K562 (cell line): ENCODE measurements around the gene PPIL4. TPM values are rescaled to one million over a fixed set of nuclear protein-coding genes. Genes with fewer than 3 reads are reported as not detected.

ENCODE experiments used
- ARID4B ChIP-seq: sonication (generic); formaldehyde crosslinking; IDR thresholded peaks from 2 replicates; pipeline ENCODE4 v1.8.0; 2022; ENCODE audit warnings: mild to moderate bottlenecking, missing genetic modification reagents
- CBX5 ChIP-seq: IDR thresholded peaks from 2 replicates; pipeline ENCODE4 v1.6.1; 2014; ENCODE audit warnings: low read depth, borderline replicate concordance
- CGGBP1 ChIP-seq: fragments of 250-450 bp; sonication (Bioruptor Pico); IDR thresholded peaks from 2 replicates; pipeline ENCODE4 v1.9.0; 2021; ENCODE audit warnings: mild to moderate bottlenecking
- DNMT1 ChIP-seq: fragments of 450-650 bp; IDR thresholded peaks from 2 replicates; pipeline ENCODE4 v1.6.1; 2016; ENCODE audit warnings: antibody characterized with exemption, mild to moderate bottlenecking
- FOXM1 ChIP-seq, 2 experiments: fragments of 450-650 bp in 1 of 2; sonication (generic) in 1 of 2; formaldehyde crosslinking in 1 of 2; IDR thresholded peaks; 2 replicates each; pipeline versions ENCODE4 v1.6.1 to v1.9.0; 2017 to 2022; ENCODE audit warnings: low read depth in 2 of 2, mild to moderate bottlenecking in 2 of 2, missing genetic modification reagents in 1 of 2, moderate library complexity in 1 of 2
- HDAC3 ChIP-seq: fragments of 450-650 bp; IDR thresholded peaks from 2 replicates; pipeline ENCODE4 v1.6.1; 2018; ENCODE audit warnings: borderline replicate concordance, mild to moderate bottlenecking, moderate library complexity; ENCODE audit not compliant: partially characterized antibody
- L3MBTL2 ChIP-seq: fragments of 450-650 bp; IDR thresholded peaks from 2 replicates; pipeline ENCODE4 v1.6.1; 2016; ENCODE audit warnings: mild to moderate bottlenecking, moderate library complexity
- MLLT1 ChIP-seq, 2 experiments: fragments of 450-650 bp; IDR thresholded peaks; 2 replicates each; pipeline ENCODE4 v1.6.1; 2016
- NR2F6 ChIP-seq: fragments of 450-650 bp; formaldehyde crosslinking; IDR thresholded peaks from 2 replicates; pipeline ENCODE4 v1.4.0; 2020; ENCODE audit warnings: mild to moderate bottlenecking
- PCBP2 ChIP-seq: fragments of 200-400 bp; formaldehyde crosslinking; IDR thresholded peaks from 2 replicates; pipeline ENCODE4 v1.6.1; 2018; ENCODE audit warnings: low read length, low read depth, mild to moderate bottlenecking, moderate library complexity; ENCODE audit not compliant: poor library complexity, severe bottlenecking
- TRIM24 ChIP-seq, 2 experiments: fragments of 450-650 bp; IDR thresholded peaks; 2 replicates each; pipeline ENCODE4 v1.6.1; 2016
- ZNF217 ChIP-seq: sonication (generic); formaldehyde crosslinking; IDR thresholded peaks from 2 replicates; pipeline ENCODE4 v1.8.0; 2022; ENCODE audit warnings: mild to moderate bottlenecking, missing genetic modification reagents
- ZNF311 ChIP-seq: fragments of 250-450 bp; sonication (Bioruptor Pico); IDR thresholded peaks from 2 replicates; pipeline ENCODE4 v1.4.0; 2020; ENCODE audit warnings: mild to moderate bottlenecking, moderate library complexity
- polyA plus RNA-seq, 8 experiments: library from polyadenylated mRNA; depleted of rRNA in 4 of 8; stranded (reverse) in 5 of 8; unstranded in 3 of 8; fragments of >200 nt; fragmentation: Nextera tagmentation in 2 of 8; fragmentation: Illumina TruSeq in 1 of 8; extraction: Ambion mirVana in 2 of 8; extraction: Trizol in 1 of 8; gene quantifications; 2 replicates each; pipeline versions ENCODE4 v1.2.1 to v1.2.3, GENCODE V29; 2011 to 2014; ENCODE audit warnings: inconsistent platforms in 1 of 8, missing spikeins in 1 of 8
- total RNA-seq, 7 experiments: library from RNA; depleted of rRNA in 6 of 7; stranded (reverse); fragments of >200 nt in 6 of 7; fragmentation: Illumina TruSeq in 2 of 7; extraction: Trizol in 2 of 7; gene quantifications; 2 replicates each; pipeline versions ENCODE4 v1.2.1 to v1.2.3, GENCODE V29; 2011 to 2021; ENCODE audit warnings: low replicate concordance in 1 of 7
- TF ChIP-seq, protein P1 (sequence below): fragments of 450-650 bp; IDR thresholded peaks from 2 replicates; pipeline ENCODE4 v1.7.0; 2016; ENCODE audit warnings: borderline replicate concordance
- TF ChIP-seq, protein P2 (sequence below): fragments of 250-450 bp; sonication (Bioruptor Pico); IDR thresholded peaks from 2 replicates; pipeline ENCODE4 v1.5.0; 2021; ENCODE audit warnings: mild to moderate bottlenecking, borderline replicate concordance

The PPIL4 gene
- total and polyA plus RNA-seq, 9 of the 15 experiments (the other 6 are each of a cell fraction or from before 2014, with no cell fraction given): 14.5 to 55.2 (median 45.9) TPM

DNA sequence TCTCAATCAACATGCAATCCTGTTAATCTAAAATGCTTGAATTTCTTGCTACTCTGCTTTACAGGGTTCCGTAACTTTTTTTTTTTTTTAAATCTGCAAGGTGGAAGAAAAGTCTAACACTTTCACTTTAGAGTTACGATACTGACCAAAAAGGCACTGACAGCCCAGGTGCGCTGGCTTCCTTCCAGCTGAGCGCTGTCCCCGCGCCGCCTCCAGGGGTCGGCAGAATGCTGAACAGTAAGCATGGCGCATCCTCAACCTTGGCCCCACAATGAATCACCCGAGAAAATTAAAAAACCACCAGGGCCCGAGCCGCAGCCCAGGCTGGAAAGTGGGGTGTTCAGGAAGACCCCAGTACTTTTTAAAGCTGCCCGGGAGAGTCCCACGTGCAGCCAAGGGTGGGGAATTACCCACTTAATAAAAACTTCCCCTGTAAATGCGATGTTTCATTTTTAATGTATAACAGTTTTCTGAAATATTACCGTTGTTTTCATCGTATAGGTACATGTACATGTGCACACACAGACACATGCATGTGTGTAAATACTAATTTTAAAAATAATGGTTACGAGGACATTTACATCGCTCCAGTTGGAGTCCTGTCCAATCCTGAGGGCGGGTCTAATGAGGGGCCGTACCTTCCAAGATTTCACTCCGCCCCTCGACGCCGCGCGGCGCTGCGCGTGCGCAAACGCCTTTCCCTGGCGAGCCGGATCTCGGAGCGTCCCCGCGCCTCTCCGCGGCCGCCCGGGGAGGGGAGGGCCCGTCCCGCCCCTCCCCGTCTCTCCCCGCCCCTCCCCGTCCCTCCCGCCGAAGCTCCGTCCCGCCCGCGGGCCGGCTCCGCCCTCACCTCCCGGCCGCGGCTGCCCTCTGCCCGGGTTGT is 19.9 kb upstream of the PPIL4 start, which contains the start of gene GINM1 (continued):
- TF ChIP-seq ZNF311 (CRISPR knock-in tag) (no peak), DNMT1 (0 out of 2 replicates have a peak, but pooled peaks have one; percentile 83), MLLT1 (IDR thresholded peaks at IDR 0.05) (0 out of 4 replicates have a peak, but pooled peaks of 1 of the 2 experiments have one; percentile 39), NR2F6 (CRISPR knock-in tag) (no peak), L3MBTL2 (peak; percentile 51; the same call in 1 of the 2 replicates), CGGBP1 (CRISPR knock-in tag) (no peak), ZNF217 (CRISPR knock-in tag) (no peak), FOXM1 (IDR thresholded peaks at IDR 0.05; ENCODE audit: low read depth) (0 out of 2 replicates have a peak, but pooled peaks have one; percentile 39), FOXM1 (CRISPR knock-in tag; IDR thresholded peaks at IDR 0.05; ENCODE audit: low read depth) (no peak), CBX5 (no peak), PCBP2 (no peak), HDAC3 (peak; percentile 62), ARID4B (CRISPR knock-in tag) (peak; percentile 48; the same call in 1 of the 2 replicates), TRIM24 (IDR thresholded peaks at IDR 0.05) (0 out of 4 replicates have a peak, but pooled peaks of 1 of the 2 experiments have one; percentile 25)
- TF ChIP-seq, protein P1, sequence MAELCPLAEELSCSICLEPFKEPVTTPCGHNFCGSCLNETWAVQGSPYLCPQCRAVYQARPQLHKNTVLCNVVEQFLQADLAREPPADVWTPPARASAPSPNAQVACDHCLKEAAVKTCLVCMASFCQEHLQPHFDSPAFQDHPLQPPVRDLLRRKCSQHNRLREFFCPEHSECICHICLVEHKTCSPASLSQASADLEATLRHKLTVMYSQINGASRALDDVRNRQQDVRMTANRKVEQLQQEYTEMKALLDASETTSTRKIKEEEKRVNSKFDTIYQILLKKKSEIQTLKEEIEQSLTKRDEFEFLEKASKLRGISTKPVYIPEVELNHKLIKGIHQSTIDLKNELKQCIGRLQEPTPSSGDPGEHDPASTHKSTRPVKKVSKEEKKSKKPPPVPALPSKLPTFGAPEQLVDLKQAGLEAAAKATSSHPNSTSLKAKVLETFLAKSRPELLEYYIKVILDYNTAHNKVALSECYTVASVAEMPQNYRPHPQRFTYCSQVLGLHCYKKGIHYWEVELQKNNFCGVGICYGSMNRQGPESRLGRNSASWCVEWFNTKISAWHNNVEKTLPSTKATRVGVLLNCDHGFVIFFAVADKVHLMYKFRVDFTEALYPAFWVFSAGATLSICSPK: no peak
- TF ChIP-seq, protein P2, sequence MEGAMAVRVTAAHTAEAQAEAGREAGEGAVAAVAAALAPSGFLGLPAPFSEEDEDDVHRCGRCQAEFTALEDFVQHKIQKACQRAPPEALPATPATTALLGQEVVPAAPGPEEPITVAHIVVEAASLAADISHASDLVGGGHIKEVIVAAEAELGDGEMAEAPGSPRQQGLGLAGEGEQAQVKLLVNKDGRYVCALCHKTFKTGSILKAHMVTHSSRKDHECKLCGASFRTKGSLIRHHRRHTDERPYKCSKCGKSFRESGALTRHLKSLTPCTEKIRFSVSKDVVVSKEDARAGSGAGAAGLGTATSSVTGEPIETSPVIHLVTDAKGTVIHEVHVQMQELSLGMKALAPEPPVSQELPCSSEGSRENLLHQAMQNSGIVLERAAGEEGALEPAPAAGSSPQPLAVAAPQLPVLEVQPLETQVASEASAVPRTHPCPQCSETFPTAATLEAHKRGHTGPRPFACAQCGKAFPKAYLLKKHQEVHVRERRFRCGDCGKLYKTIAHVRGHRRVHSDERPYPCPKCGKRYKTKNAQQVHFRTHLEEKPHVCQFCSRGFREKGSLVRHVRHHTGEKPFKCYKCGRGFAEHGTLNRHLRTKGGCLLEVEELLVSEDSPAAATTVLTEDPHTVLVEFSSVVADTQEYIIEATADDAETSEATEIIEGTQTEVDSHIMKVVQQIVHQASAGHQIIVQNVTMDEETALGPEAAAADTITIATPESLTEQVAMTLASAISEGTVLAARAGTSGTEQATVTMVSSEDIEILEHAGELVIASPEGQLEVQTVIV (CRISPR knock-in tag): no peak
